Skeletal muscle satellite cell (primary cell): ENCODE measurements around the gene SPSB1.

Source experiments
- H3K27me3 ChIP-seq: 2 replicates; pipeline ENCODE4 v1.7.0; 2013; ENCODE audit warnings: low read length; ENCODE audit not compliant: control insufficient read depth, insufficient read depth
- H3K36me3 ChIP-seq: 2 replicates; pipeline ENCODE4 v1.7.0; 2013; ENCODE audit warnings: mild to moderate bottlenecking, control low read depth, low read length; ENCODE audit not compliant: insufficient read depth
- H3K4me1 ChIP-seq: 2 replicates; pipeline ENCODE4 v1.7.0; 2013; ENCODE audit warnings: low read length; ENCODE audit not compliant: control insufficient read depth, insufficient read depth
- H3K4me2 ChIP-seq: 2 replicates; pipeline ENCODE4 v1.7.0; 2013; ENCODE audit warnings: mild to moderate bottlenecking, low read length
- H3K4me3 ChIP-seq: 2 replicates; pipeline ENCODE4 v1.7.0; 2013; ENCODE audit warnings: low read length
- H3K9ac ChIP-seq: 2 replicates; pipeline ENCODE4 v1.7.0; 2013; ENCODE audit warnings: mild to moderate bottlenecking, low read depth, low read length, moderate library complexity
- H3K9me3 ChIP-seq: replicated peaks from 2 replicates; pipeline ENCODE4 v1.7.0; 2013; ENCODE audit warnings: mild to moderate bottlenecking, control low read depth, low read length

SPSB1 gene

DNA sequence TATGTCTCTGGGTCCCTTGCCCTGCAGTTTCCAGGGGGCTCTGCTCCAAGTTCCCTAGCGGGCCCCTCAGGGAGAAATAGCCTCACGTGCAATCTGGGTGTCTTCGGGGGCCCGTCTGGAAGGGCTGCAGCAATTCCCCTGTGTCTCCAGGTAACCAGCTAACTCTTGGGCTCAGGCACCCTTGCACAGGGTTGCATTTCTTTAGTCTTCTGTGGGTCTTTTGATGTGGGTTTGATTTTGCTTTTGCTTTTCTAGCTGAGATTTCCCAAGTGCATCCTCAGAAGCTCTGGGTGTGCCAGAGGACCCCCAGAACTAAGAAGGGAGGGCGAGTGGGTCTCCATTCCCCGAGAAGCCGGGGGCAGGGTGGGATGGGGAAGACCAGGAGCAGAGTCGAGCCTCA is 75.7 kb downstream of the SPSB1 start:
- Histone ChIP-seq H3K4me2 (no peak overlapping the region), H3K9ac (no peak overlapping the region), H3K4me1 (peaks cover 8% of the 10 kb centered on the region), H3K4me3 (no peak overlapping the region), H3K9me3 (no peaks in the 10 kb centered on the region), H3K27me3 (no peaks in the 10 kb centered on the region), H3K36me3 (peaks cover 10% of the 10 kb centered on the region)

DNA sequence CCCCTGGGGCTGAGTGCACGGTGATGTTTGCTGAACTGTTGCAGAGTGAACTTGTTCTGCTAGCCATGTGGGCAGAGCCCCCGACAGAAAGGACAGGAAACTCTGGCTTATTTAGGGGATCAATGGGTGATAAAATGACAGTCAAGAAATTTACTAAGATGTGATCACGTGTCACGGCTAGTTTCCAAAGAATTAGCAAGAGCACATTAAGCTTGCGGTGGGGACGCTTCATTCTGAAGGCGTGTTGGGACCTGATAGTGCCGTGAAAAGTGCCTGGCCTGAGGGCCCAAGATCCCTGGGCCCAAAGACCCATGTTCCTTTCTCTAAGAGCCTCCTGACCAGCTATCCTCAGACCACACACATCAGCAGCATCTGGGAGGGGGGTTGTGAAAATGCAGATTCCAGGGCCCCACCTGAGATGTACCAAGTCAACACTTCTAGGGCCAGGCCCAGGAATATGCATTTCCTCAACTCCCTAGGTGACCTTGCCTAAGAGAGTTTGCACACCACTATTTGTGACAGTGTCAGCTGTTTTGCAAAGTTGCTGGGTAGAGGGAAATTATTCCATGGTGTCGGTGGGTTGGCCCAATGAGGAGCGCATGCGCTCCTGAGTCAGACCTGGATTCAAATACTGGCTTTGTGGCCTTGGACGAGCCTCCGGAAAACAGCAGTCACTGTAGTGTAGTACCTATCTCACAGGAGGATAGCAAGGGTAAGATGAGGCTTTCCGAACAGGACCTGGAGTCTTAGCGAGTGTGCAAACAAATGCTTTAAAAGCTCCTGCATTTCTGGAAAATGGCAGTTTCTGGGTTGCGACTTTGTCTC is 77.5 kb downstream of the SPSB1 start:
- H3K4me1 ChIP-seq = peaks cover 8% of the 10 kb centered on the region
- H3K36me3 ChIP-seq = peaks cover 10% of the 10 kb centered on the region
- no peak overlapping the region for H3K9ac ChIP-seq
- H3K4me3 ChIP-seq = no peak overlapping the region
- H3K4me2 ChIP-seq = no peak overlapping the region
- H3K9me3 ChIP-seq = no peaks in the 10 kb centered on the region
- no peaks in the 10 kb centered on the region for H3K27me3 ChIP-seq

DNA sequence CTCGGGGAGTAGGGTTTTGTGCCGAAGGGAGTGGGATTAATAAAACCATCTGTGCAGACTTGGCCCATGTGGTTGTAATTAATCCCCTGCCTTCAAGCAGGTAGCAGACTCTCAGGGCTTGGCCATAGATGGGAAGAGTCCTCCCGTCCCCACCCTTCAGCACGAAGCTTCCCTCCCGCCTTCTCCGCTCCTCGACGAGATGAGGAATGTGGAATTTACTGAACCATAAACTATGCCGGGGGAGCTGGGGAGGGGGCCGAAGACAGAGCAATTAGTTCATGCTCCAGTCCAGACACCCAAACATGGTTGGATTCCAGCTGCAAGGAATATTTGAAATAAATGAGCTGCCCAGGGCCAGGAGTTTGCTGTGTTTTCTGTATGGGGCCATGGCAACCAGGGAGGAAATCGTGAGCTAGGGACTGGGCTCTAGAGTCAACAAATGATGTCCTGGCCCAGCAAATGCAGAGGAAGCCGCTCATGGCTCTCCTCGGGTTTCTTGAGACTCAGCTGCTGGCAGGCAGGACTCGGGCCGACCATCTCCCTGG is 78.8 kb downstream of the SPSB1 start:
- Histone ChIP-seq H3K4me2 (no peak overlapping the region), H3K9ac (no peak overlapping the region), H3K4me3 (no peak overlapping the region), H3K27me3 (no peaks in the 10 kb centered on the region), H3K9me3 (no peaks in the 10 kb centered on the region), H3K36me3 (peaks cover 10% of the 10 kb centered on the region), H3K4me1 (peaks cover 16% of the 10 kb centered on the region)

DNA sequence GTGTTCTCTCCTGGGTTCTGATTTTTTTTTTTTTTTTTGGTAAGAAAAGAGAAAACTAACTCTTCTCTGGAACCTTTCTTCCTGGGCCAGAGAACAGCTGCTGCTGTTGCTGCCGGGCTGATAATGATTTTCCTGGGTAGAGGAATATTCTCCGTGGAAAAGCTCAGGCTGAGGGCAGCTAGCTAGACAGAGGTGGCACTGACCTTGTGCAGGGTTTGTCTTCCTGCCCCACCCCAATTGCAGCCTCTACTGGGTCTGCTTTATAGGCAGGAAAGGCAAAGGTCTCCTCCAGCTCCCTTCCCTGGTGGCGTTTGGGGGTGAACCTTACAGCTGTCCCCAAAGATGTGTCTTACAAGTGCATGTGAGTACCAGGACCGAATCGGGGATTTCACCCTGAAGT is 79.3 kb downstream of the SPSB1 start:
- Histone ChIP-seq H3K27me3 (no peaks in the 10 kb centered on the region), H3K4me2 (no peak overlapping the region), H3K4me3 (no peak overlapping the region), H3K9ac (no peak overlapping the region), H3K4me1 (peaks cover 21% of the 10 kb centered on the region), H3K9me3 (no peaks in the 10 kb centered on the region), H3K36me3 (peaks cover 10% of the 10 kb centered on the region)

DNA sequence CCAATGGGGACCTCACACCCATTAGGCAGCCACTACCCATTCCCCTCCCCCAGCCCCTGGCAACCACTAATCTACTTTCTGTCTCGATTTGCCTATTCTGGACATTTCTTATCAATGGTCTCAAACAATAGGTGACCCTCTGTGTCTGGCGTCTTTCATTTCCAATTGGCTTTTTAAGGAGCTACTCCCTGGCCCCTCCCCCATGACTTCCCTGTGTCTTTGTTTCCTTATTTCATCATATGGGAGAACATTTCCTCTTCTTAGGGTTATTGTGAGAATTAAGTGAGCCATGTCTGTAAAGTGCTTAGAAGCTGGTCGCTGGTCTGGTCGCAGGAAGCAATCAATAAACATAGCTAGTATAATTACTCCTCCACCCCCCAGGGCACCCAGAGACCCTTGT is 80.9 kb downstream of the SPSB1 start:
- no peak overlapping the region for H3K4me3 ChIP-seq
- no peaks in the 10 kb centered on the region for H3K27me3 ChIP-seq
- peaks cover 28% of the 10 kb centered on the region for H3K4me1 ChIP-seq
- H3K9ac ChIP-seq = no peak overlapping the region
- H3K36me3 ChIP-seq = peaks cover 10% of the 10 kb centered on the region
- no peaks in the 10 kb centered on the region for H3K9me3 ChIP-seq
- H3K4me2 ChIP-seq = no peak overlapping the region

DNA sequence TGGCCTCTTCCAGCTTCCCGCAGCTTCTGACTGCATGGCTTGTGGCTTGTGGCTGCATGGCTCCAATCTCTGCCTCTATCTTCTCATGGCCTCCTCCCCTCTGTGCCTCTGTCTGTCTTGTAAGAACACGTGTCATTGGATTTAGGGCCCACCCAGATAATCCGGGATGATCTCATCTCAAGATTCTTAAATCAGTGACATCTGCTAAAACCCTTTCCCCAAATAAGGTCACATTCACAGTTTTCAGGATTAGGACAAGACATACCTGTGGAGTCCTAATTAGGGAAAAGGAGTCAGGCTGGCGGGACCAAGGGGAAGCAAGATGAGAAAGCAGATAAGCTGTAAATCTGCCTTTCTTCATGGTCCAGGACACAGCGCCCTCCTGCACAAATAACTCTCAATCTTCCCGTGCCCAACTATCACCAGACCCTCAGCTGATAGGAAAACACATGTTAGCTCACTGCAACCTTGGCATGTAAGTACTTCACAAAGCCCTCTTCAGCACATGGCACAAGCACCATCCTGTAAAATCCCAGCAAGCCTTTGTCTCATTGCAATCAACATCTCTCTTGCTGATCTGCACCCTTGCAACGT is 82.2 kb downstream of the SPSB1 start:
- H3K27me3 ChIP-seq = no peaks in the 10 kb centered on the region
- no peaks in the 10 kb centered on the region for H3K9me3 ChIP-seq
- H3K36me3 ChIP-seq = peaks cover 7% of the 10 kb centered on the region
- peaks cover 28% of the 10 kb centered on the region for H3K4me1 ChIP-seq
- no peak overlapping the region for H3K9ac ChIP-seq
- H3K4me3 ChIP-seq = no peak overlapping the region
- H3K4me2 ChIP-seq = no peak overlapping the region

DNA sequence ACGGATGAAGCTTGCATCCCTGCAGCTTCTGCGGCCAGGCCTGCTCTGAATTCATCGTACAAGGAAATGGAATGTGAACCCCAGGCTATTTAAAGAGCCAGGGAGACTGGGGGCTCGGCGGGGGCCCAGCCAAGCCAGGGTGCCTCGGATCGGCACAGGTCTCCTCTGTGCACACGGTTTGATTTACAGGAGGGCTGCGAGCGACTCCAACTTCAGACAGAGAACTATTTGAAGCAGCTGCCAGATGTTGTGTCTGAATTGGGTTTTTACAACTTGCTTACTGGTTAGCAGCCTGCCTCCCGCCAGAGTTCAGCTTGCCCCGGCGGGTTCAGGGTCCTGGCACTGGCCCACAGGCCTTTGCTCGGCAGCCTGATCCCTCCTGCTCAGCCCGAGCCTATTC is 83.2 kb downstream of the SPSB1 start:
- Histone ChIP-seq H3K4me2 (peak overlapping the region; percentile 71), H3K4me3 (no peak overlapping the region), H3K4me1 (peaks cover 28% of the 10 kb centered on the region), H3K36me3 (no peaks in the 10 kb centered on the region), H3K27me3 (no peaks in the 10 kb centered on the region), H3K9ac (no peak overlapping the region), H3K9me3 (no peaks in the 10 kb centered on the region)

DNA sequence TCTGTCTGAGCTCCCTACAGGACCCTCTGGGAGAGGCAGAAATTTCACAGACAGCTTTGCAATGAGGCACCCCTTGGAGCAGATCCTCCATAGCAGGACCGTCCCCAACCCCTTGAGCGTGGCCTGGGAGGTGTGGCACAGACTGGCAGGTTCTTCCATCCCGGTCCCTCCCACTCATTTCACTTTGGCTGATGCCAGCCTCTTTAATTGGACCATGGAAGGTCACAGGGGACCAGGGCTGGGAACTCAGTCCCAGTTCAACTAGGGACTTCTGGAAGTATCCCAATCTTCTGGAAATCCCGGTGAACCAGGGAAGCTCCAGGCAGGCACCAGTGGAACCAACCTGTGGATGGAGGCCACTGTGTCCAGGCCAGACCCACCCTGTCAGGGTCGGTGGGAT is 83.7 kb downstream of the SPSB1 start:
- H3K9ac ChIP-seq = peak overlapping the region; percentile 31
- no peaks in the 10 kb centered on the region for H3K36me3 ChIP-seq
- H3K27me3 ChIP-seq = no peaks in the 10 kb centered on the region
- H3K4me1 ChIP-seq = peaks cover 26% of the 10 kb centered on the region
- peak overlapping the region; percentile 71 for H3K4me2 ChIP-seq
- no peak overlapping the region for H3K4me3 ChIP-seq
- no peaks in the 10 kb centered on the region for H3K9me3 ChIP-seq

DNA sequence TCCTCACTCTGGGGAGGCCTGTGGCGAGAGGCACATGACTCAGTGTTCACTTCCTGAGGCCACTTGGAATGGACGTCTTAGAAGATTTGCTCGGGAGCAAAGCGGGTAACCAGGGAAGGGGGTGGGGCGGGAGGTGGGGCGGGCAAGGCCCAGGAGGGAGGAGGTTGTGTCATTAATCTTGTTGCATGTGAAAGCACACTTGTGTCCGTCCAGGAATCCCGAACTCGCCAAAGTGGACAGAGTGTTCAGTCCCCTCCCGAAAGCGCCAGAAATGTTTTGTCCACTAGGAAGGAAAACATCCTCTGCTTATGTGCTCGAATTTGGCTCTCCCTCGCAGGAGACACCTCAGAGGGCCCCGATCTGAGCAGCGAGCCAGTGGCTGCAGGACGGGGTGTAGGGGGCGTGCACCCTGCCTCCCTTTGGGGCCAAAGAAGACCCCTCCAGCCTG is 84.2 kb downstream of the SPSB1 start:
- peak overlapping the region; percentile 31 for H3K9ac ChIP-seq
- H3K27me3 ChIP-seq = no peaks in the 10 kb centered on the region
- H3K4me1 ChIP-seq = peaks cover 22% of the 10 kb centered on the region
- peak overlapping the region; percentile 41 for H3K4me3 ChIP-seq
- H3K9me3 ChIP-seq = no peaks in the 10 kb centered on the region
- no peaks in the 10 kb centered on the region for H3K36me3 ChIP-seq
- peak overlapping the region; percentile 71 for H3K4me2 ChIP-seq

DNA sequence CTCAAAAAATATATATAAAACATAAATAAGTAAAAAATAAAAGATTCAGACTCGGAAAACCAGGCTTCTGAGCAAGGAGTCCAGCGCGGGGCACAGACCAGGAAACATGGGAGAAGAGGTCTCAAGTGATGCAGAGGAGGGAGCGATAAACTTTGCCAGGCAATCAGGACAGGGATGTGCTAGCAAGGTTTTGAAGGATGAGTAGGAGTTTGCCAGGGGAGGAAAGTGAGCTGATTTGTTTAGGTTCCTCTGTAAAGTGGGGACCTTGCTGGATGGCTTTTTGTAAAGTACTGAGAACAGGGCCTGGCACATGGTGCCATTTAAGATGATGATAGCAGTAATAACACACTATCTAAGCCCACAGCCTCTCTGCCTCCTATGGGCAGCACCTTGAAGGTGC is 86.1 kb downstream of the SPSB1 start:
- Histone ChIP-seq H3K4me2 (no peak overlapping the region), H3K9ac (no peak overlapping the region), H3K36me3 (no peaks in the 10 kb centered on the region), H3K9me3 (no peaks in the 10 kb centered on the region), H3K27me3 (peaks cover 3% of the 10 kb centered on the region), H3K4me1 (peaks cover 20% of the 10 kb centered on the region), H3K4me3 (no peak overlapping the region)

DNA sequence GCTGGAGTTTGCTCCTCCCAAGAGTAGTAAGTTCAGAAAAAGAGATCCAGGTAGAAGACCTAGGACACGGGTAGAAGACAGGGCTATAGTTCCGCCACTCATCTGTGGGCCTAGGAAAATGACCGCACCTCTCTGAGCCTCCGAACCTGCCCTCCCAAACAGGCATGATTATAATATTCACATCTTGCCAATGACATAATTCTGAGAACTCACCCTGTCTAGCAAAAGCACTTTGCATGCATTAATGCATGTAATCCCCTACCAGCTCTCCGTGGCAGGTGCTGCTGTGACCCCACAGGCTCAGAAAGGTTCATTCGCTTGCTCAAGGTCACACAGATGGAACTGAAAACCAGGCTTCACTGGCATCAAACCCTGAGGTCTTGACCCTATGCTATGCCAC is 88.0 kb downstream of the SPSB1 start:
- Histone ChIP-seq H3K9me3 (no peaks in the 10 kb centered on the region), H3K9ac (no peak overlapping the region), H3K4me2 (no peak overlapping the region), H3K27me3 (peaks cover 3% of the 10 kb centered on the region), H3K36me3 (no peaks in the 10 kb centered on the region), H3K4me3 (no peak overlapping the region), H3K4me1 (peaks cover 31% of the 10 kb centered on the region)
